CD4-positive, alpha-beta T cell treated with Interleukin-15 for 1 hour (primary cell): Measurements from ENCODE around the gene EBF3.

Source experiments
- DNase-seq: peaks from one replicate; pipeline ENCODE4 v3.0.0-alpha.2; 2020

Gene EBF3

GRCh38 chr10:129887986-129888783 is 75.9 kb downstream of the EBF3 start:
- DNase-seq: no peak

- DNase-seq: no peak
Measured at GRCh38 chr10:129887381-129887905, 76.6 kb downstream of the EBF3 start.

- no peak for DNase-seq
Measured at GRCh38 chr10:129886263-129886662, 77.8 kb downstream of the EBF3 start.

GRCh38 chr10:129885526-129885925 is 78.5 kb downstream of the EBF3 start:
- no peak for DNase-seq

GRCh38 chr10:129884398-129885078 is 79.5 kb downstream of the EBF3 start:
- no peak for DNase-seq

GRCh38 chr10:129883626-129884397 is 80.3 kb downstream of the EBF3 start:
- no peak for DNase-seq

GRCh38 chr10:129883029-129883428 is 81.0 kb downstream of the EBF3 start:
- DNase-seq: no peak

- DNase-seq: no peak
Measured at GRCh38 chr10:129882291-129883010, 81.6 kb downstream of the EBF3 start.

- DNase-seq: no peak
Measured at GRCh38 chr10:129881641-129882040, 82.4 kb downstream of the EBF3 start.

- no peak for DNase-seq
Measured at GRCh38 chr10:129880191-129880870, 83.7 kb downstream of the EBF3 start.

- no peak for DNase-seq
Measured at GRCh38 chr10:129879655-129880054, 84.4 kb downstream of the EBF3 start.

- DNase-seq: no peak
Measured at GRCh38 chr10:129878835-129879234, 85.2 kb downstream of the EBF3 start.

- no peak for DNase-seq
Measured at GRCh38 chr10:129877773-129878371, 86.2 kb downstream of the EBF3 start.

GRCh38 chr10:129876838-129877237 is 87.2 kb downstream of the EBF3 start:
- DNase-seq: no peak

- no peak for DNase-seq
Measured at GRCh38 chr10:129875993-129876726, 87.9 kb downstream of the EBF3 start.

GRCh38 chr10:129873351-129873750 is 90.7 kb downstream of the EBF3 start:
- DNase-seq: no peak

GRCh38 chr10:129871966-129872365 is 92.1 kb downstream of the EBF3 start:
- DNase-seq: no peak

GRCh38 chr10:129870961-129871621 is 93.0 kb downstream of the EBF3 start:
- no peak for DNase-seq

- DNase-seq: no peak
Measured at GRCh38 chr10:129870474-129870757, 93.7 kb downstream of the EBF3 start.
